Endodermal cell (in vitro differentiated cells): ENCODE data around the gene CARD8. TPM values are rescaled to one million over a fixed set of nuclear protein-coding genes. Genes with fewer than 3 reads are reported as not detected.
A peak's percentile ranks its signal among the peaks of the same experiment; 100 is the strongest.
"Not testable (repeated sequence)": the region's sequence is repeated elsewhere in the genome, so short reads cannot be mapped to it uniquely, and the experiment has no call there.

ENCODE experiments used
- DNase-seq: peaks from one replicate; pipeline ENCODE4 v3.0.0-alpha.2; 2017
- H3K27ac ChIP-seq: 2 replicates; pipeline ENCODE4 v1.5.1; 2013; ENCODE audit warnings: mild to moderate bottlenecking, low read depth, low read length, moderate library complexity
- H3K27me3 ChIP-seq: 2 replicates; pipeline ENCODE4 v1.6.1; 2013; ENCODE audit warnings: mild to moderate bottlenecking, low read length, moderate library complexity; ENCODE audit not compliant: insufficient read depth, control insufficient read depth, poor library complexity, severe bottlenecking
- H3K36me3 ChIP-seq: 2 replicates; pipeline ENCODE4 v1.7.0; 2013; ENCODE audit warnings: mild to moderate bottlenecking, low read length, moderate library complexity; ENCODE audit not compliant: control insufficient read depth, insufficient read depth
- H3K4me1 ChIP-seq: one replicate; pipeline ENCODE4 v1.7.0; 2013; ENCODE audit warnings: low read length; ENCODE audit not compliant: control insufficient read depth, insufficient read depth
- H3K4me3 ChIP-seq: 2 replicates; pipeline ENCODE4 v1.5.1; 2013; ENCODE audit warnings: mild to moderate bottlenecking, low read length, moderate library complexity
- H3K9ac ChIP-seq: 2 replicates; pipeline ENCODE4 v1.6.1; 2013; ENCODE audit warnings: mild to moderate bottlenecking, low read length, moderate library complexity; ENCODE audit not compliant: poor library complexity, severe bottlenecking; ENCODE audit errors: extremely low read depth
- H3K9me3 ChIP-seq: 2 replicates; pipeline ENCODE4 v1.6.1; 2013; ENCODE audit warnings: mild to moderate bottlenecking, low read length, moderate library complexity; ENCODE audit not compliant: control insufficient read depth
- H3K27ac Mint-ChIP-seq: 2 replicates; pipeline ENCODE4 v1.8.0; 2020; ENCODE audit warnings: mixed read lengths
- H3K27me3 Mint-ChIP-seq: 2 replicates; pipeline ENCODE4 v1.8.0; 2021; ENCODE audit warnings: mild to moderate bottlenecking, mixed read lengths; ENCODE audit not compliant: insufficient read depth
- H3K36me3 Mint-ChIP-seq: 2 replicates; pipeline ENCODE4 v1.8.0; 2020; ENCODE audit warnings: low read depth, mixed read lengths
- H3K4me1 Mint-ChIP-seq: 2 replicates; pipeline ENCODE4 v1.8.0; 2020; ENCODE audit warnings: mixed read lengths
- H3K4me3 Mint-ChIP-seq: 2 replicates; pipeline ENCODE4 v1.8.0; 2020; ENCODE audit warnings: mild to moderate bottlenecking, moderate library complexity, mixed read lengths
- H3K9me3 Mint-ChIP-seq: 2 replicates; pipeline ENCODE4 v1.8.0; 2020; ENCODE audit warnings: mild to moderate bottlenecking, mixed read lengths
- CTCF ChIP-seq: fragments of 200-600 bp; sonication (generic); conservative IDR thresholded peaks from 2 replicates; pipeline ENCODE4 v1.5.0; 2021; ENCODE audit warnings: antibody characterized with exemption, mild to moderate bottlenecking
- WGBS, 2 experiments: methylation state at CpG; one replicate each; pipeline versions ENCODE4 v1.1.5 to v1.1.7; 2013; ENCODE audit warnings: missing lambda C conversion rate in 2 of 2, mixed read lengths in 1 of 2; ENCODE audit not compliant: insufficient coverage in 1 of 2, insufficient read length in 1 of 2; 5-methylcytosine and 5-hydroxymethylcytosine counted together
- total RNA-seq, 2 donors: library from RNA; stranded (reverse); fragmentation: NEBNext Ultra II Directional in 1 of 2; extraction: Animal tissue kit (Norgen Biotek cat#: 25700) in 1 of 2; gene quantifications; 2 replicates in 1 of 2; 3 replicates in 1 of 2; pipeline ENCODE4 v1.2.1, GENCODE V29; 2021

CARD8 gene
- total RNA-seq, 2 donors from 2014 or later: 34.0 to 44.6 TPM

GRCh38 chr19:48274938-48275337 lies 19.2 kb upstream of the CARD8 start:
- DNase-seq: no peak
- Mint-ChIP-seq H3K4me3 (no peak overlapping the region), H3K9me3 (peaks cover under 1% of the 10 kb centered on the region), H3K27ac (no peak overlapping the region), H3K27me3 (peaks cover 5% of the 10 kb centered on the region), H3K36me3 (peaks cover 33% of the 10 kb centered on the region), H3K4me1 (peaks cover 6% of the 10 kb centered on the region)
- 81 to 88% methylated on average over 4 to 6 of the region's 6 CpGs for whole genome bisulfite sequencing, 2 experiments
- Histone ChIP-seq H3K36me3 (peaks cover 8% of the 10 kb centered on the region), H3K27me3 (no peaks in the 10 kb centered on the region), H3K4me3 (no peak overlapping the region), H3K9ac (no peak overlapping the region), H3K4me1 (no peaks in the 10 kb centered on the region), H3K9me3 (peaks cover 1% of the 10 kb centered on the region), H3K27ac (no peak overlapping the region)
- TF ChIP-seq CTCF: no peak

- peaks cover 10% of the 10 kb centered on the region for H3K4me1 Mint-ChIP-seq
These were observed 18.5 kb upstream of the CARD8 start for GRCh38 chr19:48274173-48274572.

GRCh38 chr19:48271531-48272151 lies 15.9 kb upstream of the CARD8 start:
- Histone ChIP-seq H3K27ac (peak overlapping the region; percentile 77), H3K36me3 (peaks cover 4% of the 10 kb centered on the region), H3K4me3 (peak overlapping the region; percentile 87), H3K27me3 (no peaks in the 10 kb centered on the region), H3K9me3 (peaks cover 10% of the 10 kb centered on the region), H3K4me1 (no peaks in the 10 kb centered on the region), H3K9ac (peak overlapping the region; percentile 84)
- H3K4me3 Mint-ChIP-seq: peak overlapping the region; percentile 75
- 5 to 9% methylated on average over 31 to 39 of the region's 40 CpGs for WGBS, 2 experiments
- H3K36me3 Mint-ChIP-seq: peaks cover 18% of the 10 kb centered on the region
- peaks cover 20% of the 10 kb centered on the region for H3K27me3 Mint-ChIP-seq
- no peak for TF ChIP-seq CTCF
- peak overlapping the region; percentile 96 for H3K27ac Mint-ChIP-seq
- peaks cover 10% of the 10 kb centered on the region for H3K4me1 Mint-ChIP-seq
- peaks cover 13% of the 10 kb centered on the region for H3K9me3 Mint-ChIP-seq
- peak; percentile 91 for DNase-seq

More at GRCh38 chr19:48274173-48274572, 18.5 kb upstream of the CARD8 start:
- Histone ChIP-seq H3K4me3 (no peak overlapping the region), H3K27ac (no peak overlapping the region), H3K9me3 (peaks cover 8% of the 10 kb centered on the region), H3K36me3 (peaks cover 4% of the 10 kb centered on the region), H3K9ac (no peak overlapping the region), H3K4me1 (no peaks in the 10 kb centered on the region), H3K27me3 (no peaks in the 10 kb centered on the region)
- Mint-ChIP-seq H3K27ac (no peak overlapping the region), H3K9me3 (peaks cover 8% of the 10 kb centered on the region), H3K36me3 (peaks cover 31% of the 10 kb centered on the region), H3K27me3 (peaks cover 11% of the 10 kb centered on the region), H3K4me3 (no peak overlapping the region)
- 80 to 87% methylated on average over 1 to 2 of the region's 3 CpGs for WGBS, 2 experiments
- TF ChIP-seq CTCF: no peak
- no peak for DNase-seq

GRCh38 chr19:48269617-48270026 lies 13.9 kb upstream of the CARD8 start:
- H3K9ac ChIP-seq, H3K27me3 ChIP-seq, H3K4me3 ChIP-seq, H3K4me1 ChIP-seq, H3K36me3 ChIP-seq, H3K27ac ChIP-seq, H3K4me1 Mint-ChIP-seq: not testable (repeated sequence)
- DNase-seq: peak; percentile 59
- Mint-ChIP-seq H3K36me3 (peaks cover 10% of the 10 kb centered on the region), H3K9me3 (peaks cover 13% of the 10 kb centered on the region), H3K4me3 (peak overlapping the region; percentile 75), H3K27ac (peak overlapping the region; percentile 89), H3K27me3 (peaks cover 25% of the 10 kb centered on the region)
- peaks cover 10% of the 10 kb centered on the region for H3K9me3 ChIP-seq
- 86 to 92% methylated on average over 3 to 6 of the region's 6 CpGs for WGBS, 2 experiments
